ENCODE results near the gene EIF3I. TPM values are rescaled to one million over a fixed set of nuclear protein-coding genes. Genes with fewer than 3 reads are reported as not detected.

EIF3I gene
- total and polyA plus RNA-seq, 2 of the 8 experiments (the other 6 are each of a cell fraction or from before 2014, with no cell fraction given): 247 to 346 TPM

GRCh38 chr1:32195531-32195930 is 26.7 kb upstream of the EIF3I start:
- H3K18ac ChIP-seq (ENCODE audit: extremely low read depth, low read length): no peak overlapping the region
- H3K79me1 ChIP-seq (ENCODE audit: low read depth, low read length): 0 out of 2 replicates have a peak, but pooled peaks cover 3% of the 10 kb centered on the region
- no peak overlapping the region for H3K27ac ChIP-seq (ENCODE audit: low read depth, low read length)
- peaks cover 10 to 12% of the 10 kb centered on the region in 2 experiments for H4K20me1 ChIP-seq (replicated peaks in 1 of 2; ENCODE audit: control insufficient read depth in 1 of 2, insufficient read depth in 2 of 2, low read length in 2 of 2)
- no peak overlapping the region for H2BK5ac ChIP-seq (ENCODE audit: low read depth, low read length)
- peaks cover 10 to 17% (median 12%) of the 10 kb centered on the region in 4 experiments for H3K4me1 ChIP-seq (replicated peaks in 1 of 4; ENCODE audit: control insufficient read depth in 3 of 4, insufficient read depth in 4 of 4, low read length in 3 of 4)
- H2BK15ac ChIP-seq (ENCODE audit: low read length): no peak overlapping the region
- H3K27me3 ChIP-seq (replicated peaks in 1 of 4; ENCODE audit: control insufficient read depth in 3 of 4, extremely low read depth in 1 of 4, insufficient read depth in 3 of 4, low read length in 3 of 4): no peaks in the 10 kb centered on the region
- H2AK5ac ChIP-seq (ENCODE audit: low read depth, low read length): no peak overlapping the region
- FAIRE-seq (no peak), DNase-seq (ENCODE audit: low read depth in 1 of 2, low spot score in 2 of 2) (no peak)
- H3K4ac ChIP-seq (replicated peaks; ENCODE audit: insufficient read length, low read depth, low read length): no peak overlapping the region
- H4K91ac ChIP-seq (replicated peaks; ENCODE audit: insufficient read length, low read length): no peak overlapping the region
- H3K4me3 ChIP-seq (ENCODE audit: extremely low read depth in 1 of 4, insufficient read depth in 2 of 4, low read depth in 3 of 4, low read length in 4 of 4): no peak overlapping the region
- no peak overlapping the region for H3K56ac ChIP-seq (replicated peaks; ENCODE audit: insufficient read length, low read depth, low read length)
- H3K4me2 ChIP-seq (ENCODE audit: insufficient read depth in 1 of 2, low read depth in 2 of 2, low read length in 2 of 2): no peak overlapping the region
- H2BK120ac ChIP-seq (replicated peaks; ENCODE audit: low read depth, low read length): no peak overlapping the region
- no peak overlapping the region for H3K23ac ChIP-seq (ENCODE audit: insufficient read length)
- H2BK12ac ChIP-seq (ENCODE audit: low read depth, low read length): no peak overlapping the region
- H3K36me3 ChIP-seq (ENCODE audit: control insufficient read depth in 2 of 4, insufficient read depth in 4 of 4, low read length in 3 of 4): peaks cover 43 to 70% (median 60%) of the 10 kb centered on the region in 4 experiments; a peak in 7 of 8 replicates
- no peaks in the 10 kb centered on the region for H3K9me3 ChIP-seq (ENCODE audit: insufficient read depth in 2 of 2, low read depth in 1 of 2, low read length in 1 of 2)
- CTCF ChIA-PET (ENCODE audit: partially characterized antibody): interaction anchor here (1.4 kb wide), 1 partner anchor 11 kb away, joined by 3 read pairs; no protein-coding TSS in a partner anchor
- H2BK20ac ChIP-seq (ENCODE audit: low read length): no peak overlapping the region
- no peak overlapping the region for H4K8ac ChIP-seq (ENCODE audit: extremely low read depth, insufficient read depth, low read length)
- no peak overlapping the region for H4K5ac ChIP-seq (ENCODE audit: insufficient read length, low read depth, low read length)
- WGBS, 2 experiments (ENCODE audit: extremely low coverage in 1 of 2, insufficient coverage in 1 of 2, insufficient read length in 1 of 2, insufficient replicate concordance in 2 of 2, low coverage in 1 of 2, low lambda C conversion rate in 2 of 2, missing lambda C conversion rate in 1 of 2): 96% methylated on average over 3 of the region's 3 CpGs; no CpG with 5 or more reads in 1 of the 2 experiments
- H3K9ac ChIP-seq (replicated peaks in 1 of 4; ENCODE audit: extremely low read depth in 1 of 4, low read depth in 3 of 4, low read length in 3 of 4): no peak overlapping the region
- POLR2A ChIA-PET (ENCODE audit: partially characterized antibody): interaction anchor here (1.1 to 21.3 kb wide), 5 partner anchors 11 to 167 kb away, joined by 3 to 332 read pairs (median 19); partner anchors contain the start of genes DCDC2B, FAM229A, IQCC and MARCKSL1
- peaks cover 5% of the 10 kb centered on the region; the same call in 1 of the 2 replicates for H3K23me2 ChIP-seq (ENCODE audit: low read depth, low read length)
- H2AFZ ChIP-seq (ENCODE audit: low read length): no peak overlapping the region
- H3K79me2 ChIP-seq (ENCODE audit: control insufficient read depth in 1 of 2, insufficient read depth in 2 of 2, low read length in 2 of 2): no peaks in the 10 kb centered on the region
- no peak overlapping the region for H3K14ac ChIP-seq (ENCODE audit: insufficient read length)
- no peak for TF ChIP-seq HDAC6 (IDR thresholded peaks at IDR 0.05; ENCODE audit: low read depth, low read length)
- TF ChIP-seq RNF2 (IDR thresholded peaks at IDR 0.05; ENCODE audit: borderline replicate concordance, low read depth, low read length, missing control alignments, poor library complexity, severe bottlenecking): no peak
- no peak for TF ChIP-seq CTBP2 (IDR thresholded peaks at IDR 0.05; ENCODE audit: borderline replicate concordance, insufficient read depth, insufficient read length, low read length)
- no peak for TF ChIP-seq ZNF274 (IDR thresholded peaks at IDR 0.05; ENCODE audit: borderline replicate concordance, extremely low read depth, low read length)
- no peak for TF ChIP-seq NANOG (IDR thresholded peaks at IDR 0.05; ENCODE audit: insufficient read depth, low read depth, low read length, poor library complexity, severe bottlenecking)
- no peak for TF ChIP-seq CTCF (IDR thresholded peaks at IDR 0.05; ENCODE audit: control extremely low read depth in 1 of 3, insufficient read depth in 1 of 3, low read depth in 1 of 3, low read length in 3 of 3)
- no peak for TF ChIP-seq BCL11A (IDR thresholded peaks at IDR 0.05; ENCODE audit: low read depth in 2 of 2, low read length in 2 of 2)
- no peak for TF ChIP-seq CREB1 (IDR thresholded peaks at IDR 0.05)
- TF ChIP-seq, protein P1, sequence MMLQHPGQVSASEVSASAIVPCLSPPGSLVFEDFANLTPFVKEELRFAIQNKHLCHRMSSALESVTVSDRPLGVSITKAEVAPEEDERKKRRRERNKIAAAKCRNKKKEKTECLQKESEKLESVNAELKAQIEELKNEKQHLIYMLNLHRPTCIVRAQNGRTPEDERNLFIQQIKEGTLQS (IDR thresholded peaks at IDR 0.05; ENCODE audit: insufficient read depth, low read depth, low read length): no peak
- no peak for TF ChIP-seq TAF1 (IDR thresholded peaks at IDR 0.05; ENCODE audit: low read depth, low read length)
